K562 (cell line): ENCODE measurements around the gene SMAD3. TPM values are rescaled to one million over a fixed set of nuclear protein-coding genes. Genes with fewer than 3 reads are reported as not detected.

ENCODE experiments used
- ATF7 ChIP-seq: fragments of 450-650 bp; IDR thresholded peaks from 2 replicates; pipeline ENCODE4 v1.7.1; 2014; ENCODE audit warnings: mild to moderate bottlenecking, moderate library complexity
- CEBPB ChIP-seq: fragments of 450-650 bp; IDR thresholded peaks from 2 replicates; pipeline ENCODE4 v1.6.1; 2016; ENCODE audit warnings: missing genetic modification characterization, missing compliant biosample characterization
- CTBP1 ChIP-seq: fragments of 450-650 bp; IDR thresholded peaks from 2 replicates; pipeline ENCODE4 v1.6.1; 2016; ENCODE audit warnings: borderline replicate concordance
- EHMT2 ChIP-seq: fragments of 450-650 bp; IDR thresholded peaks from 2 replicates; pipeline ENCODE4 v1.6.1; 2018; ENCODE audit warnings: antibody characterized with exemption
- ESRRB ChIP-seq: fragments of 250-450 bp; sonication (Bioruptor Pico); IDR thresholded peaks from 2 replicates; pipeline ENCODE4 v1.5.0; 2020; ENCODE audit warnings: mild to moderate bottlenecking, moderate library complexity, borderline replicate concordance
- HCFC1 ChIP-seq: IDR thresholded peaks from 2 replicates; pipeline ENCODE4 v1.6.1; 2012; ENCODE audit warnings: low read depth, low read length, improper control_type of control experiment
- HDAC6 ChIP-seq: IDR thresholded peaks from 2 replicates; pipeline ENCODE4 v1.6.1; 2012; ENCODE audit warnings: low read depth, mild to moderate bottlenecking, control low read depth, inconsistent platforms, low read length, moderate library complexity
- HNRNPK ChIP-seq: fragments of 200-400 bp; formaldehyde crosslinking; IDR thresholded peaks from one replicate; pipeline ENCODE4 v1.6.1; 2018; ENCODE audit warnings: mild to moderate bottlenecking, low read depth, low read length; ENCODE audit not compliant: poor library complexity, severe bottlenecking
- HNRNPUL1 ChIP-seq: fragments of 200-400 bp; formaldehyde crosslinking; IDR thresholded peaks from 2 replicates; pipeline ENCODE4 v1.6.1; 2017; ENCODE audit warnings: low read length
- JUNB ChIP-seq: fragments of 450-650 bp; formaldehyde crosslinking; conservative IDR thresholded peaks from 2 replicates; pipeline ENCODE4 v1.4.0; 2020; ENCODE audit warnings: mild to moderate bottlenecking
- PCBP1 ChIP-seq: fragments of 200-400 bp; formaldehyde crosslinking; IDR thresholded peaks from 2 replicates; pipeline ENCODE4 v1.6.1; 2018; ENCODE audit warnings: mild to moderate bottlenecking, low read depth, low read length; ENCODE audit not compliant: poor library complexity, severe bottlenecking
- POLR2AphosphoS2 ChIP-seq: IDR thresholded peaks from 2 replicates; pipeline ENCODE4 v1.6.1; 2012; ENCODE audit warnings: low read length, improper control_type of control experiment
- RCOR1 ChIP-seq, 2 experiments: IDR thresholded peaks; 2 replicates each; pipeline ENCODE4 v1.6.1; 2012; ENCODE audit warnings: low read depth in 2 of 2, low read length in 2 of 2, borderline replicate concordance in 1 of 2, improper control_type of control experiment in 1 of 2
- SMARCA5 ChIP-seq: fragments of 450-650 bp; IDR thresholded peaks from 2 replicates; pipeline ENCODE4 v1.6.1; 2016
- TAF7 ChIP-seq: fragments of 450-650 bp; IDR thresholded peaks from 2 replicates; pipeline ENCODE4 v1.6.1; 2016; ENCODE audit warnings: missing genetic modification characterization, missing compliant biosample characterization
- TAL1 ChIP-seq: fragments of 450-650 bp; IDR thresholded peaks from 2 replicates; pipeline ENCODE4 v1.6.1; 2016; ENCODE audit warnings: mild to moderate bottlenecking
- TCF3 ChIP-seq: sonication (generic); formaldehyde crosslinking; IDR thresholded peaks from 2 replicates; pipeline ENCODE4 v1.4.0; 2020; ENCODE audit warnings: mild to moderate bottlenecking, missing genetic modification reagents
- WHSC1 ChIP-seq: IDR thresholded peaks from one replicate; pipeline ENCODE4 v1.6.1; 2012; ENCODE audit warnings: low read length, control low read depth, inconsistent platforms
- ZNF717 ChIP-seq: fragments of 250-450 bp; sonication (Bioruptor Pico); IDR thresholded peaks from 2 replicates; pipeline ENCODE4 v1.5.0; 2021
- polyA plus RNA-seq, 8 experiments: library from polyadenylated mRNA; depleted of rRNA in 4 of 8; stranded (reverse) in 5 of 8; unstranded in 3 of 8; fragments of >200 nt; fragmentation: Nextera tagmentation in 2 of 8; fragmentation: Illumina TruSeq in 1 of 8; extraction: Ambion mirVana in 2 of 8; extraction: Trizol in 1 of 8; gene quantifications; 2 replicates each; pipeline versions ENCODE4 v1.2.1 to v1.2.3, GENCODE V29; 2011 to 2014; ENCODE audit warnings: inconsistent platforms in 1 of 8, missing spikeins in 1 of 8
- total RNA-seq, 7 experiments: library from RNA; depleted of rRNA in 6 of 7; stranded (reverse); fragments of >200 nt in 6 of 7; fragmentation: Illumina TruSeq in 2 of 7; extraction: Trizol in 2 of 7; gene quantifications; 2 replicates each; pipeline versions ENCODE4 v1.2.1 to v1.2.3, GENCODE V29; 2011 to 2021; ENCODE audit warnings: low replicate concordance in 1 of 7
- TF ChIP-seq, protein P1 (sequence below): sonication (generic); formaldehyde crosslinking; IDR thresholded peaks from 2 replicates; pipeline ENCODE4 v1.8.0; 2022; ENCODE audit warnings: missing genetic modification reagents, mild to moderate bottlenecking, borderline replicate concordance
- TF ChIP-seq, protein P2 (sequence below): fragments of 250-450 bp; sonication (Bioruptor Pico); IDR thresholded peaks from 2 replicates; pipeline ENCODE4 v1.4.0; 2020; ENCODE audit warnings: borderline replicate concordance
- TF ChIP-seq, protein P3 (sequence below): IDR thresholded peaks from 3 replicates; pipeline ENCODE4 v1.6.1; 2011; ENCODE audit warnings: borderline replicate concordance, mild to moderate bottlenecking, moderate library complexity; ENCODE audit not compliant: insufficient read length; ENCODE audit errors: extremely low read depth
- TF ChIP-seq, protein P4 (sequence below): sonication (generic); formaldehyde crosslinking; IDR thresholded peaks from 2 replicates; pipeline ENCODE4 v1.9.0; 2022; ENCODE audit warnings: mild to moderate bottlenecking, missing genetic modification reagents
- TF ChIP-seq, protein P5 (sequence below), 2 experiments: fragments of 450-650 bp in 1 of 2; sonication (generic) in 1 of 2; formaldehyde crosslinking; conservative IDR thresholded peaks; 2 replicates each; pipeline versions ENCODE4 v1.4.0 to v1.8.1; 2020 to 2022; ENCODE audit warnings: mild to moderate bottlenecking in 1 of 2, missing genetic modification reagents in 1 of 2

SMAD3 gene
- total and polyA plus RNA-seq, 9 of the 15 experiments (the other 6 are each of a cell fraction or from before 2014, with no cell fraction given) = 4.3 to 39.2 (median 11.1) TPM

DNA sequence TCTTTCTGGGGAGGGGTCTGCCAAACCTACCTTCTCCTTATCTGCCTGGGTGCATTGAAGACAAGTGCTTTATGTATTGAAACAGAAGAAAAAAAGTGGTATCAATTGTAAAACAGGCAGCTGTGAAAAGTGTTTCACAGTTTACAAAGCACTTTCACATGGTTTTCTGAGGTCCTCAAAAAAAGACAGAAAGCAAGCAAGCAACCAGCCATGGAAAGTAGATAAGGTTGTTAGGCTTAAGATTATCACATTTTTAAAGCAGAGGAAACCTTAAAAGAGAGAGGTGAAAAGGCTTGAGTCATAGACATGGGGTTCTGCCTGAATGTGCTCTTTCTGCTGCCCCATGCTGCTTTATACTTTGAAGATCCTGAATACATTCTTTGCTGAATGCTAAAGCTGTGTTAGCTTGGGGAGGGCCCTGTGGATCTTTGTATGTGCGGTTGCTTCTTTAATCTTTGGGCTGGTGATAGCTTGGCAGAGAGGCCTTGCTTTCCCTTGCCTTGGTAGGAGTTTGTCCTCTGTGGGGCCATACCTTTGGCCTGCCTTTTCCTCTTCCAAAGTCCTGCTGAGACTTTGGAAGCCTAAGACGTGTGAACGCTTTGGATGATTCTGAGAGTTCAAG is 2.6 kb downstream of the SMAD3 start (continued):
- TF ChIP-seq, protein P1, sequence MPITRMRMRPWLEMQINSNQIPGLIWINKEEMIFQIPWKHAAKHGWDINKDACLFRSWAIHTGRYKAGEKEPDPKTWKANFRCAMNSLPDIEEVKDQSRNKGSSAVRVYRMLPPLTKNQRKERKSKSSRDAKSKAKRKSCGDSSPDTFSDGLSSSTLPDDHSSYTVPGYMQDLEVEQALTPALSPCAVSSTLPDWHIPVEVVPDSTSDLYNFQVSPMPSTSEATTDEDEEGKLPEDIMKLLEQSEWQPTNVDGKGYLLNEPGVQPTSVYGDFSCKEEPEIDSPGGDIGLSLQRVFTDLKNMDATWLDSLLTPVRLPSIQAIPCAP (CRISPR knock-in tag) = no peak
- TF ChIP-seq CTBP1 = no peak
- TF ChIP-seq SMARCA5 = no peak
- no peak for TF ChIP-seq HDAC6
- no peak for TF ChIP-seq JUNB (CRISPR knock-in tag)
- no peak for TF ChIP-seq PCBP1
- TF ChIP-seq, protein P2, sequence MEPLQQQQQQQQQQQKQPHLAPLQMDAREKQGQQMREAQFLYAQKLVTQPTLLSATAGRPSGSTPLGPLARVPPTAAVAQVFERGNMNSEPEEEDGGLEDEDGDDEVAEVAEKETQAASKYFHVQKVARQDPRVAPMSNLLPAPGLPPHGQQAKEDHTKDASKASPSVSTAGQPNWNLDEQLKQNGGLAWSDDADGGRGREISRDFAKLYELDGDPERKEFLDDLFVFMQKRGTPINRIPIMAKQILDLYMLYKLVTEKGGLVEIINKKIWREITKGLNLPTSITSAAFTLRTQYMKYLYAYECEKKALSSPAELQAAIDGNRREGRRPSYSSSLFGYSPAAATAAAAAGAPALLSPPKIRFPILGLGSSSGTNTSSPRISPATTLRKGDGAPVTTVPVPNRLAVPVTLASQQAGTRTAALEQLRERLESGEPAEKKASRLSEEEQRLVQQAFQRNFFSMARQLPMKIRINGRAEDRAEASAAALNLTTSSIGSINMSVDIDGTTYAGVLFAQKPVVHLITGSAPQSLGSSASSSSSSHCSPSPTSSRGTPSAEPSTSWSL (CRISPR knock-in tag) = no peak
- TF ChIP-seq, protein P3, sequence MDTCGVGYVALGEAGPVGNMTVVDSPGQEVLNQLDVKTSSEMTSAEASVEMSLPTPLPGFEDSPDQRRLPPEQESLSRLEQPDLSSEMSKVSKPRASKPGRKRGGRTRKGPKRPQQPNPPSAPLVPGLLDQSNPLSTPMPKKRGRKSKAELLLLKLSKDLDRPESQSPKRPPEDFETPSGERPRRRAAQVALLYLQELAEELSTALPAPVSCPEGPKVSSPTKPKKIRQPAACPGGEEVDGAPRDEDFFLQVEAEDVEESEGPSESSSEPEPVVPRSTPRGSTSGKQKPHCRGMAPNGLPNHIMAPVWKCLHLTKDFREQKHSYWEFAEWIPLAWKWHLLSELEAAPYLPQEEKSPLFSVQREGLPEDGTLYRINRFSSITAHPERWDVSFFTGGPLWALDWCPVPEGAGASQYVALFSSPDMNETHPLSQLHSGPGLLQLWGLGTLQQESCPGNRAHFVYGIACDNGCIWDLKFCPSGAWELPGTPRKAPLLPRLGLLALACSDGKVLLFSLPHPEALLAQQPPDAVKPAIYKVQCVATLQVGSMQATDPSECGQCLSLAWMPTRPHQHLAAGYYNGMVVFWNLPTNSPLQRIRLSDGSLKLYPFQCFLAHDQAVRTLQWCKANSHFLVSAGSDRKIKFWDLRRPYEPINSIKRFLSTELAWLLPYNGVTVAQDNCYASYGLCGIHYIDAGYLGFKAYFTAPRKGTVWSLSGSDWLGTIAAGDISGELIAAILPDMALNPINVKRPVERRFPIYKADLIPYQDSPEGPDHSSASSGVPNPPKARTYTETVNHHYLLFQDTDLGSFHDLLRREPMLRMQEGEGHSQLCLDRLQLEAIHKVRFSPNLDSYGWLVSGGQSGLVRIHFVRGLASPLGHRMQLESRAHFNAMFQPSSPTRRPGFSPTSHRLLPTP = no peak
- no peak for TF ChIP-seq TAF7 (tag)
- TF ChIP-seq RCOR1 (IDR thresholded peaks at IDR 0.05; ENCODE audit: borderline replicate concordance in 1 of 2, low read depth in 2 of 2, low read length in 2 of 2) = peak in 1 of 2 experiments; percentile 9; a peak in 1 of 4 replicates
- TF ChIP-seq, protein P4, sequence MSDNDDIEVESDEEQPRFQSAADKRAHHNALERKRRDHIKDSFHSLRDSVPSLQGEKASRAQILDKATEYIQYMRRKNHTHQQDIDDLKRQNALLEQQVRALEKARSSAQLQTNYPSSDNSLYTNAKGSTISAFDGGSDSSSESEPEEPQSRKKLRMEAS = peak; percentile 39; the same call in 1 of the 2 replicates
- TF ChIP-seq HNRNPK = no peak
- TF ChIP-seq ATF7 = no peak
- TF ChIP-seq, protein P5, sequence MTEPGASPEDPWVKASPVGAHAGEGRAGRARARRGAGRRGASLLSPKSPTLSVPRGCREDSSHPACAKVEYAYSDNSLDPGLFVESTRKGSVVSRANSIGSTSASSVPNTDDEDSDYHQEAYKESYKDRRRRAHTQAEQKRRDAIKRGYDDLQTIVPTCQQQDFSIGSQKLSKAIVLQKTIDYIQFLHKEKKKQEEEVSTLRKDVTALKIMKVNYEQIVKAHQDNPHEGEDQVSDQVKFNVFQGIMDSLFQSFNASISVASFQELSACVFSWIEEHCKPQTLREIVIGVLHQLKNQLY (CRISPR knock-in tag; conservative IDR thresholded peaks at IDR 0.05) = no peak
- TF ChIP-seq ZNF717 (CRISPR knock-in tag) = no peak
- no peak for TF ChIP-seq POLR2AphosphoS2
- no peak for TF ChIP-seq ESRRB
- no peak for TF ChIP-seq EHMT2
- no peak for TF ChIP-seq CEBPB (tag)
- peak; percentile 58 for TF ChIP-seq TCF3 (CRISPR knock-in tag)
- no peak for TF ChIP-seq WHSC1
- TF ChIP-seq TAL1 = peak; percentile 55; the same call in 1 of the 2 replicates
- no peak for TF ChIP-seq HNRNPUL1
- TF ChIP-seq HCFC1 = no peak
